Pancreas (tissue), 10 donors: ENCODE data around the gene NPAS2. TPM values are rescaled to one million over a fixed set of nuclear protein-coding genes. Genes with fewer than 3 reads are reported as not detected.

ENCODE experiments used
- ATAC-seq, 4 donors: fragments of 200-7000 bp; cut with Tn5 transposase; one replicate each; pipeline versions ENCODE4 v1.8.0 to v1.9.1; 2020; ENCODE audit warnings: mild to moderate bottlenecking in 4 of 4, moderate library complexity in 4 of 4
- DNase-seq, 6 donors: peaks; one replicate each; pipeline ENCODE4 v3.0.0-alpha.2; 2020
- FAIRE-seq: peaks from 2 replicates; lab custom pipeline; 2012; peaks lifted over from hg19 to GRCh38; lab: Jason Lieb, UNC
- H3K27ac ChIP-seq, 4 donors: fragments of 200-600 bp; sonication (generic); 1 replicate in 3 of 4; 2 replicates in 1 of 4; pipeline versions ENCODE4 v1.5.0 to v1.8.0; 2020
- H3K27me3 ChIP-seq, 4 donors: fragments of 200-600 bp; one replicate each; pipeline ENCODE4 v1.8.0; 2021
- H3K36me3 ChIP-seq, 3 donors: fragments of 200-600 bp; sonication (generic) in 1 of 3; one replicate each; pipeline versions ENCODE4 v1.5.0 to v1.8.0; 2020 to 2021
- H3K4me1 ChIP-seq, 3 donors: fragments of 200-600 bp; one replicate each; pipeline ENCODE4 v1.8.0; 2021
- H3K4me3 ChIP-seq, 4 donors: fragments of 200-600 bp; sonication (generic) in 2 of 4; one replicate each; pipeline versions ENCODE4 v1.5.0 to v1.8.0; 2020 to 2021
- H3K9me3 ChIP-seq, 4 donors: fragments of 200-600 bp; one replicate each; pipeline ENCODE4 v1.8.0; 2021
- WGBS, 2 donors: extraction: QIAGEN DNeasy Blood & Tissue Kit; methylation state at CpG; one replicate each; pipeline ENCODE4 v1.1.7; 2013; 5-methylcytosine and 5-hydroxymethylcytosine counted together
- intact Hi-C, 3 donors: fragments of 100-400 bp; cut with DNase I; formaldehyde crosslinking; loops; one replicate each; pipeline versions ENCODE4 v1.11.1 to v1.14.2; 2022
- polyA plus RNA-seq, 2 donors: library from polyadenylated mRNA; stranded (reverse); fragments of 200-250 nt; gene quantifications; one replicate each; pipeline ENCODE4 v1.2.3, GENCODE V29; 2013
- total RNA-seq, 6 donors: library from RNA; stranded (reverse); fragmentation: NEBNext Ultra II Directional in 4 of 6; extraction: Animal tissue kit (Norgen Biotek cat#: 25700) in 4 of 6; gene quantifications; one replicate each; pipeline versions ENCODE4 v1.2.1 to v1.2.4, GENCODE V29; 2021 to 2023
- TF ChIP-seq, protein P1 (sequence below), 4 donors: fragments of 200-600 bp; sonication (generic) in 3 of 4; IDR thresholded peaks; one replicate each; pipeline versions ENCODE4 v1.5.0 to v1.8.0; 2021; ENCODE audit warnings: antibody characterized with exemption in 4 of 4
- donor health status: healthy with polysubstance abuse.
- donor health status: DM: no; HTN: no; CAD: no; lungs with moderate emphysema.
- donor health status: DM: no; HTN: no; CAD: no.
- donor health status: control.
- donor health status: control.
- donor health status: Bipolar disorder and iron deficiency.
- donor health status: DM: yes; HTN: yes; CAD: no.
- donor health status: DM: no; HTN: no; CAD: no.
- donor health status: DM: no; HTN: no; CAD: no.
- donor health status: DM: yes; HTN: yes; CAD: no.

The NPAS2 gene
- total and polyA plus RNA-seq, 8 donors: 20.6 to 46.3 (median 32.7) TPM

DNA sequence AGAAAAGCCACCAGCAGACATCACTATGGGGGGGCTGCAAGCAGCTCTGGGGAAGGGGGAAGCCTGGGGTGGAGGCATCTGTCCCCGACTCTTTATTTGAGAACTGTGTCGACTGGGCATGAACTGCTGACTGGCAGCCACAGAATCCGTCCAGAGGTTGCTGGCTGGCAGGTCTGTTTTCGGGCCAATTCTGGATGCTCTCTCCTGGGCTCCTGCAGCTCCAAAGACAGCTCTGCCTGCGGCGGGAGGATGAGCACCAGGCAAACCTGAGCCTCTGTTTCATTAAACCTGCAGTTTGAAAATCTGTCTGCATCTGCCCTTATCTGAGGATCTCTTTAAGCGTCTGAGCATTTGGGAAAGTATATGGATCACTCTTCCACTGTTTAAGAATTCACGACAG, 147.8 kb downstream of the NPAS2 start:
- DNase-seq: no peak
- FAIRE-seq: no peak
- no peak for ATAC-seq
- TF ChIP-seq, protein P1, sequence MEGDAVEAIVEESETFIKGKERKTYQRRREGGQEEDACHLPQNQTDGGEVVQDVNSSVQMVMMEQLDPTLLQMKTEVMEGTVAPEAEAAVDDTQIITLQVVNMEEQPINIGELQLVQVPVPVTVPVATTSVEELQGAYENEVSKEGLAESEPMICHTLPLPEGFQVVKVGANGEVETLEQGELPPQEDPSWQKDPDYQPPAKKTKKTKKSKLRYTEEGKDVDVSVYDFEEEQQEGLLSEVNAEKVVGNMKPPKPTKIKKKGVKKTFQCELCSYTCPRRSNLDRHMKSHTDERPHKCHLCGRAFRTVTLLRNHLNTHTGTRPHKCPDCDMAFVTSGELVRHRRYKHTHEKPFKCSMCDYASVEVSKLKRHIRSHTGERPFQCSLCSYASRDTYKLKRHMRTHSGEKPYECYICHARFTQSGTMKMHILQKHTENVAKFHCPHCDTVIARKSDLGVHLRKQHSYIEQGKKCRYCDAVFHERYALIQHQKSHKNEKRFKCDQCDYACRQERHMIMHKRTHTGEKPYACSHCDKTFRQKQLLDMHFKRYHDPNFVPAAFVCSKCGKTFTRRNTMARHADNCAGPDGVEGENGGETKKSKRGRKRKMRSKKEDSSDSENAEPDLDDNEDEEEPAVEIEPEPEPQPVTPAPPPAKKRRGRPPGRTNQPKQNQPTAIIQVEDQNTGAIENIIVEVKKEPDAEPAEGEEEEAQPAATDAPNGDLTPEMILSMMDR (IDR thresholded peaks at IDR 0.05): no peak
- H3K27ac ChIP-seq: no peak overlapping the region
- no peak overlapping the region for H3K4me3 ChIP-seq
- H3K27me3 ChIP-seq: no peaks in the 10 kb centered on the region
- no peaks in the 10 kb centered on the region for H3K9me3 ChIP-seq
- peaks cover 0 to 39% (median 0%) of the 10 kb centered on the region in 3 donors for H3K36me3 ChIP-seq
- H3K4me1 ChIP-seq: no peaks in the 10 kb centered on the region
- intact Hi-C loops: no loop called here
- WGBS, 2 donors: 91 to 93% methylated on average over 8 of the region's 8 CpGs

DNA sequence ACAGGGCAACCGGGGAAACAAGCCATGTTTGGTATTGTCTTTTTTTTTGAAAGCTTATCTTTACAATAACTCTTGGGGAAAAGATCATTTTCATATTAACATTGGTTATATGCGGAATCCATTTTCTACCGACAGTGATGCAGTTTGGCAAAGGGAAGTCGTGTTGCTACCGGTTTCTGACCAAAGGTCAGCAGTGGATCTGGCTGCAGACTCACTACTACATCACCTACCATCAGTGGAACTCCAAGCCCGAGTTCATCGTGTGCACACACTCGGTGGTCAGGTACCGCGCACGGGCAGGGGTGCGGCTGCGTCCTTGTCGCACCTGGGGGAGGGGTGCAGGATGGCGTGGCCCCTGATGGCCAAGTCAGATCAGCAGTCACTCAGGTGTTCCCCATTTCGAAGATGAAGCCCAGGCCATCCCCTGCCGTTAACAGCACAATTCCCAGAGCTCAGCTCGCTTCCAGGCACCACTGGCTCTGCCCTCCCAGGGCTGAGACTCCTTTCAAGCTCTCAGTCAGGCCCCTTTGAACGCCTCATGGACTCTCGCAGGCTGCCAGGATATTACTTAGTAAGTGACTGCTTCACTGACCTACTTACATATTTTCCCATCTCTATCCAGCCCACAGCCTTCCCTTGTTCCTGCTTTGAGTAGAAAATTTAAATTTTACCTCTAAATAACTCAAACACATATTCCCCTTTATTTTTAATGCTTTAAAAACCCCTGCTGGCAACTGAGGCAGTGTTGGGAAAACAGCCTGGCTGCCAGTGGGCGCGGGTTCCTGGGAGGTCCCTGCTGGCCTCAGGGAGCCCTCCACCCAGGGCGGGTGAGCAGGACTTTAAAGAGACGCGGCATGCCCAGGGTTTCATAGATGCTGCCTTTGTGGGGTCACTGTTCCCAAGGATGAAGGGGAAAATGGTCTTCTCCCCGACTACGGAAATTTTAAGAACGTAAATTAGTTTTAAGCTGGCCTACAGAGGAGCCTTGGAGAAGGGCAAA, 148.5 kb downstream of the NPAS2 start:
- DNase-seq (no peak), FAIRE-seq (no peak), ATAC-seq (no peak)
- intact Hi-C loops: no loop called here
- H3K36me3 ChIP-seq: peaks cover 0 to 42% (median 0%) of the 10 kb centered on the region in 3 donors
- H3K27ac ChIP-seq: no peak overlapping the region
- no peak overlapping the region for H3K4me3 ChIP-seq
- no peaks in the 10 kb centered on the region for H3K9me3 ChIP-seq
- 91 to 94% methylated on average over 28 of the region's 28 CpGs for WGBS, 2 donors
- TF ChIP-seq, protein P1 (IDR thresholded peaks at IDR 0.05): no peak
- no peaks in the 10 kb centered on the region for H3K4me1 ChIP-seq
- no peaks in the 10 kb centered on the region for H3K27me3 ChIP-seq

DNA sequence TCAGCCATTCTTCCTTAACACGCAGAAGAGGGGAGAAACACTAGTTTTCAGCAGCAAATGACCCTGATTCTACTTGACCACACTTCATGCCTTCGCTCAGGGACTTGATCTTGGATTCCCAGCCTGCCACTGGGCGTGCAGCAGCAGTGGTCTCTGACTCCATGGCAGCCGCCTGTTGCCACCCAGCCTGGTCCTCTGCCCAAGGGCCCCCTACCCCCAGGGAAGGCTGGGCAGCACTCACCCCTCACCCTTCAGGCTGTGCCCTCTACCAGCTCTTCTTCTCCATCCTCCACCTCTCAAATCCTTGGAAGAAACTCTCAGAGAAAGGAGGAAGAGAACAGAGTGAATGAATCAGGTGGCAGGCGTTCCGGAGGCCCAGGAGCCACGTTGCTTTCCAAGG, 150.1 kb downstream of the NPAS2 start:
- Histone ChIP-seq H3K27ac (no peak overlapping the region), H3K4me3 (no peak overlapping the region), H3K9me3 (no peaks in the 10 kb centered on the region), H3K36me3 (peaks cover 0 to 56% (median 0%) of the 10 kb centered on the region in 3 donors), H3K4me1 (no peaks in the 10 kb centered on the region), H3K27me3 (no peaks in the 10 kb centered on the region)
- FAIRE-seq (no peak), ATAC-seq (no peak), DNase-seq (no peak)
- TF ChIP-seq, protein P1 (IDR thresholded peaks at IDR 0.05): no peak
- intact Hi-C loops: loop anchor here in 1 of 3 donors (10.0 kb wide), 1 partner anchor 355 kb away; no protein-coding TSS in a partner anchor
- WGBS, 2 donors: 90 to 96% methylated on average over 7 of the region's 7 CpGs

DNA sequence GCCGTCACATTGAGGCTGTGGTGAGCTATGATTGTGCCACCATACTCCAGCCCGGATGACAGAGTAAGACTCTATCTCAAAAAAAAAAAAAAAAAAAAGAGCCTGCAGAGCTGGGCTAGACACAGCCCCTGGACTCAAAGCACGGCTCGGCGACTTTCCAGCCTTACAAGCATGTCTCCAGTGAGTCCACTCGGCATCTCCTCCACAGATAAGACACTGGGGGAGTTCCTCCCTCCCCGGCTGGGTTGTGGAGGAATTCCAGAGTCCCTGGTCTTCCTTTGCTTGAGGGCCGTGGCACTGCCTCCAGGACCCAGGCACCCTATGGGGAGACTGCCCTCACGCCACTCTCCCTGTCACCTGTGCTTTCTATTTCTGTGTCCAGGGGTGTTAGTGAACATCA, 151.3 kb downstream of the NPAS2 start:
- no peak for DNase-seq
- WGBS, 2 donors: 90 to 94% methylated on average over 9 of the region's 9 CpGs
- FAIRE-seq: no peak

More for the DNA sequence above, 151.3 kb downstream of the NPAS2 start:
- Histone ChIP-seq H3K9me3 (no peaks in the 10 kb centered on the region), H3K27ac (no peak overlapping the region), H3K27me3 (no peaks in the 10 kb centered on the region), H3K4me1 (no peaks in the 10 kb centered on the region), H3K4me3 (no peak overlapping the region), H3K36me3 (peaks cover 0 to 64% (median 7%) of the 10 kb centered on the region in 3 donors)
- intact Hi-C loops: loop anchor here in 1 of 3 donors (10.0 kb wide), 1 partner anchor 356 kb away; no protein-coding TSS in a partner anchor
- TF ChIP-seq, protein P1 (IDR thresholded peaks at IDR 0.05): no peak
- ATAC-seq: no peak
